ENCODE data around the gene GOLGA8H.
"Not testable (repeated sequence)": the region's sequence is repeated elsewhere in the genome, so short reads cannot be mapped to it uniquely, and the experiment has no call there.

GOLGA8H gene

GRCh38 chr15:30603796-30604195 lies at the start of gene GOLGA8H:
Gene GOLGA8H, plus strand, starts transcription at chr15:30604028. Its CDS starts 98 bp downstream, at chr15:30604126.
- DNase-seq (ENCODE audit: low read depth, low spot score): peak; percentile 34

GRCh38 chr15:30566949-30567348 lies 36.9 kb upstream of the GOLGA8H start:
- peak; percentile 4 for DNase-seq (ENCODE audit: low read depth, low spot score)

GRCh38 chr15:30573012-30573491 lies 30.8 kb upstream of the GOLGA8H start:
- DNase-seq (ENCODE audit: low read depth, low spot score): not testable (repeated sequence)

GRCh38 chr15:30579394-30579970 lies 24.3 kb upstream of the GOLGA8H start:
- DNase-seq (ENCODE audit: low read depth, low spot score): not testable (repeated sequence)

- not testable (repeated sequence) for DNase-seq (ENCODE audit: low read depth, low spot score)
Measured at GRCh38 chr15:30580716-30581115, 23.1 kb upstream of the GOLGA8H start.

GRCh38 chr15:30598953-30599352 lies 4.9 kb upstream of the GOLGA8H start:
- DNase-seq (ENCODE audit: low read depth, low spot score): not testable (repeated sequence)

GRCh38 chr15:30612271-30612670 lies 8.4 kb downstream of the GOLGA8H start:
- DNase-seq (ENCODE audit: low read depth, low spot score): not testable (repeated sequence)

- not testable (repeated sequence) for DNase-seq (ENCODE audit: low read depth, low spot score)
Measured at GRCh38 chr15:30621342-30621741, 17.5 kb downstream of the GOLGA8H start.

- DNase-seq (ENCODE audit: low read depth, low spot score): peak; percentile 99
Measured at GRCh38 chr15:30625436-30626193, 21.8 kb downstream of the GOLGA8H start, which contains the start of gene ARHGAP11B. Gene ARHGAP11B, plus strand, starts transcription at chr15:30626128.

- peak; percentile 42 for DNase-seq (ENCODE audit: low read depth, low spot score)
Measured at GRCh38 chr15:30626194-30626565, 22.4 kb downstream of the GOLGA8H start.

GRCh38 chr15:30626632-30627031 lies 22.8 kb downstream of the GOLGA8H start:
- DNase-seq (ENCODE audit: low read depth, low spot score): peak; percentile 12

GRCh38 chr15:30650012-30650929 lies 46.4 kb downstream of the GOLGA8H start:
- no peak for DNase-seq (ENCODE audit: low read depth, low spot score)

GRCh38 chr15:30661154-30661553 lies 57.3 kb downstream of the GOLGA8H start:
- DNase-seq (ENCODE audit: low read depth, low spot score): not testable (repeated sequence)

Data from ELF-1 (cell line).